ELR (cell line): ENCODE measurements around the gene MYO16.

ENCODE experiments used
- DNase-seq: peaks from one replicate; pipeline ENCODE4 v3.0.0-alpha.2; 2015; ENCODE audit warnings: low read depth

The MYO16 gene

DNA sequence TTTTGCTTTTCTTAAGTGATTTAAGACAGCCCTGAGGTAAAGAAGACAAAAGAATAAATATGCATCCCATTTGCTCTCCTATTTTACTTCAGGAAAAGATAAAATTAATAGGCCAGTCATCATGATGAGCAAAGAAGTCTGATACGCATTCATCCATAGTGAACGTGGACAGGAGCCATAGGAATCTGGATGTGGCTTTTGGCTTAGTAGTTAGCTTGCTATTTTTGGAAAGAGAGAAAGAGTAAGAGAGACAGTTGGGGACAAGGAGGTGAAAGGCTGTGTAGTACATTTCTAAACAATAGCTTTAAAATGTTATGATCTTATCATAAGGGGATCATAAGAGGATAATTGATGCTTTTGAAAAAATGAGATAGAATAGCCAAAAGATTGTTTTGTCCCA is 611.7 kb downstream of the MYO16 start:
- no peak for DNase-seq

DNA sequence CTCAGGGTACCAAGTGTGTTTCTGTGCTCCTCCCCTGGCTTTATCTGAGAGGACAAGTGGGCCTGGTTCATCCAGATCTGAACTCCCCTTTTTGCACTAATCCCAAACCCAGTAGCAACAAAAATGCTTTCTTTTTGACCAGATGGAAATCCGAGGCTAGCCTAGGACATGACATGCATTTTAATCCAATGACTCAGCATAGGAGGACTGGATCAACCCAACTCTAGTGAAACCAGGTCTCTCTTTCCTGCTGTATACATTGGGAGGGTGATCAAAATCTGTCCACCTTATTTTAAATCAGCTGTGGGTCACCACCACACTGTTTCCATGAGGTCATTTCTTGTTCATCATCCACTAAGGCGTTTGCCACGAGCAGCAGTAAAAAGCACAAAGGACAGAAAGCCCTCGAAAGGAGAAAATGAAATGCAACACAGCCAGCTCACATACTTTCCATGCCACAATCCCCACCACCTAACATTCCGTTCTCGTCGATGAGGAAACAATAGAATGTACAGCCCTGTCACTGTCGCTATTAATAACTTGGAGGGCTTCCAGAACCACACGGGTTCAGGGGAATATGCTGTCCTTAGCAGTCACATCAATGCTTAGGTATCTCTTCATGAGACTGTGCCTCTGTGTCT is 614.0 kb downstream of the MYO16 start:
- DNase-seq: peak; percentile 95

DNA sequence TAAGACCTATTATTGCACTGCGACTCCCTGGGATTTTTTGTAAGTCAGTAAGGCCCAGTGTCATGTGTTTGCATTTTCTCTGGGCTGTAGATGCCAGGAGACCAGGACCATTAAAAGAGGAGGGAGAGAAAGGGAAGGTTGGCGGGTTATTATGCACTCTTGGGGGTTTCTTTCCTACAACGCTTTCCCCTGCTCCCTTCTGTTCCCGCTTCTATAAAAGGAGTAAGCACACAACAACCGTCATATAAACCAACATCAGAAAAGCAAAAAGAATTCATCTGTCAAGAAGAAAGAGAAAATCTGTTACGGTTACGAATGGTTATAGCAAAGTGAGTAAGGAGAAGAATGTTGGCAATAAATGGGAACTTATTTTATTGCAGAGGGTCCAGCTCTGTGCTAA is 615.2 kb downstream of the MYO16 start:
- no peak for DNase-seq

DNA sequence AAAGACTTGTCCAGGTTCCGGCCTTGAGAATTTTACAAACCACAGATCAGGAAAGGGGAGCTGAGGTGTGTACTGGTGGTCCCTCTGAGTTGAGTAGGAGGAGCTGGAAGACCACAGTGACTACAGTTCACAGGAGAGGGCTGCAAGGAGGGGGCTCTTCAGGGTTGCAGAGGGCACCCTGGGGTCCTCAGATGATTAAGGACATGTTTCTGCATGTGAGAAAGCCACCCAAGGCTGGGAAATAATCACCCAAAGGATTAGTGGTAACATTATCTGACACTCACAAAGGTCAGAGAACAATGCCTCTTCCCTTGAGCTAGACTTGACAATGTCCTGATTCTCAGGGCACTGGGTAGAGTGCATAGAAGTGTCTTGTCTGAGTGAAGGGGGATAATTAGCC is 616.6 kb downstream of the MYO16 start:
- no peak for DNase-seq

DNA sequence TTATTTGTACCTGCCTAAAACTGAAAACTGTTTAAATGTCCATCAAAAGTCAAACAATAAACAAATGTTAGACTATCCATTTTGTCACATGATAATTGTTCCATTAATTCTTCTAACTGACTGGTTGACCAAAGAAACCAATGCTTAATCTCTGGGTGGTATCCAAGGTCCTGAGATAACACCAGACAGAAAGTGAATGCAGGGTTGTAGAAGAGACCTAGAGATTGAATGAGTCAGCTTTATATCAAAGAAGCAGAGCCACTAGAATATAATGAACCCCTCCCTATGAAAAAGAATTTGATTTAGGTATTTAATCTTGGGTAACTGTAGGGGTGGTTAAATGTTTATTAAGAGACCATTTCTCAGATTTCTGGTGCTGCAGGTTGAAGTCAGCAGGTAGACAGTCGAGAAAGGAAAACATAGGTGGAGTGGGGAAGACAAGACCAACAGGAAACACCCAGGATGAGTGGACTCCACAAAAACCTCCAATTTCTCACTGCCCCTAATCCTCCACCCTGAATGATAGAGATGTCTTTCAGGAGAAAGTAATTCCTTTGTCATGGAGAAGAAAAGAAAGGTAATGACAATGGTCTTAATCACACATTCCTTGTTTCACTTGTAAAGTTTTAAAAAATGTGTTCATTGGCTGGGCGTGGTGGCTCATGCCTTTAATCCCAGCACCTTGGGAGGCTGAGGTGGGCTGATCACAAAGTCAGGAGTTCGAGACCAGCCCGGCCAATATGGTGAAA is 620.5 kb downstream of the MYO16 start:
- peak; percentile 29 for DNase-seq

DNA sequence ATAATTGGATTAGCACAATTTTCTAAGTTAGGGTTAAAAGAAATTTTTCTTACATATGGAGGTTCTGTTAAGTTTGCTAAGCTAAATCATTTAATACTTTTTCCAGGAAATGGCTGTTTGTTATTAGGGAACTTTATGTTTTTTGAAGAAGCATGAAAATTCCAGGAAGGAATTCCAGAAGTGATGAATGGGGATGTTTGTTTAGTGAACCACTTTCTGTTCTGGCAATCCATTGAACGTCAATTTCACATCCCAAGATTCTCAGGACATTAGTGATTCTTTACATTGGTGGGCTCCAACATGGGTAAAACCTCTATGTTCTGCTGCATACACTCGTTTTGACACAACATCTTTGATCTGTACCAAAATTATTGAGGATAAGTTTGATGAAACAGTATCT is 622.5 kb downstream of the MYO16 start:
- DNase-seq: no peak

DNA sequence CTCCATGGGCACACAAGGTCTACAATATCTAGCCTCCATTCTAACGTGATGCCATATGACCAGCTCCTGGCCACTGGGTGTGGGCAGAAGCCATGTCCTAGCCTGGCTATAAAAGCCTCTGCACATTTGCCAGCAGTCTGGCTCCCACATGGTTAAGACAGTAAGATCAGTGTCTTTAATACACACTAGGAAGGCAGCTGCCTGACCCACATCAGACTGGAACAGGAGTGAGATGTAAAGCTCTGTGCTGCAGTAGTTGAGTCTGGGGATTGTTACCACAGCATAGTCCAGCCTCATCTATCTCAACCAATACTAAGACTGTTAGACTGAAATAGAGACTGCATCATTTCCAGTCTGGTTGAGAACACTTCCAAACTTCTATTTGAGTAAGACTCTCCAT is 623.9 kb downstream of the MYO16 start:
- DNase-seq: no peak

DNA sequence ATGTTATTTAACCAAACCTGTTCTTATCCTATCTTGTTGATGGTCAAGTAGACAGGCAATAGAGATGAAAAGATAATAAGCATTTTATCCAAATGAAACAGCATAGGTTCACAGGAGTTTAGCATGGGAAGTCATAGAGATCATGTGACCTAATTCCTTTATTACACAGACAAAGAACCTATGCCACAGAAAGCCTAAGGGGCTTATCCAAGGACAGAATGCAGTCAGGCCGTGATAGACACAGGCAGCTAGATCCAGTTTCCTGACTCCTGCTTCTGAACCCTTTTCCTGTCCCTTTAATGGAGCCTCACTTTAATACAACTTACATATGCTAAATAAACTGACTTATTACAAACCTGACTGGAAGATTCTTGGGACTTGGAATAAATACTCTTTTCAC is 624.9 kb downstream of the MYO16 start:
- DNase-seq: no peak

DNA sequence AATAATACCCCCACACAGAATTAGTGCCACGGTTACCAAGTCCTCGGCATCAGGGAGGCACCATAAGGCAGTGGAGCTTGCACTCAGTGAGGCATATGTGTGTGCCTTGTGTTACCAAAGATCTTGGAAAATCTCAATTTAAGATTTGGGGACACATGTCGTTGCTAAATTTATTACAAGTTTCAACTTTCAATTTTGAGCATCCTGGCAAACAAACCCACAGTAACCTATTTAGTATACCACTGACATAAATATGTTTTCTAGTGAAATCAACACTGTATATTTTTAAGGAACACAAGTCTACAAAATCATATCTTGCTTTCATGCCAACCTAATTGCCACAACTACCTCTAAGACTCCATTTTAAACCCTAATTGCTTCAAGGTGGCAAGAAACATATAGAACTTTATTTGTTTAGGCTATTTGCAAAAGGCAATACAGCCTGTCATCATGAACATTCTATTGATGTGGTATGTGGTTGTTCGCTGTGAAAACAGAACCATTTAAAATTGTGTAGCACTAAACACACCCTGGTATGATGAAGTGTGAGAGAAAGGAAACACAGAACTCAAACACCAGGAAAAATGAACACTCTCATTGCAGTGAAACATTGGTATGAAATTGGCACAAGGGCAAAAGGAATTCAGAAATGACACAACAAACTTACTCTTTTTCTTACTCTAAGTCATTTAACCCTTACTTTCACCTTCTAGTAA is 625.9 kb downstream of the MYO16 start:
- DNase-seq: no peak

DNA sequence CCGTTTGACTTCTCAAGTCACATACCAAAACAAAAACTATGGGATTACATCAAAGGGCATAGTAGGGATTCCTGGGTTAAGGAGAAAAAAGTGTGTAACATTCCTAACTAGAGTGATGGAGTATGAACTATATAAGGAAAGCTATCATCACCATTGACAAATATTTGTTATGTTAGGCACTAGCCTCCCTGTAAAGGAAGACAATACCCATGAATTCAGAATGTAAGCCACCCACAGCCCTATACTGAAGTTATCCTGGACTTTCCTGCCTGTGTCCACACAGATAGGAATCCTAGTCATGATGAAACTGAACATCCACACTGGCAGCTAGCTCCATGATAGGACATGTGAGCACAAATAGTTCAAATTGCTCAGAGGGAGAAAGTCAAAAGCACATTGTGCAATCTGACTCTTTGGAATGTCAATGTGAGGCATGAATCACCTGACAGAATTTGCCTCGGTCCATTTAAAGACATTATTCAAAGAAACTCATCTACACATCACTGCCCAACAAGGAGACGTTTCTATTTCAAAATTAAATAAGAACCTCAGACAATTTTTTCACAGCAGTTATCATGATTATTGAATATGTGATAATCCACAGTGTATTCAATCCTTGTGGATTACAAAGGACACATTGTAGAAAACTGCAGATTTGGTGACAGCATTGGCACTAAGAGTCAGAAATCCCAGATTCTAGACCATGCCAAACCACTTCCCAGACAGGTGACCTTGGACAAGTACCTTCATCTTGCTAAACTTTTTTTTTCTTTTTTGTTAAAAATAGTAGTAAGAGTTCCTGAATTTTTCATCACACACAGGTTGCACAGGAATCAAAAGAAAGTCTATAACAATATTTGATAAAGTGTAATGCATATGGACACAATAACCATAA is 627.7 kb downstream of the MYO16 start:
- peak; percentile 97 for DNase-seq
